H1 (cell line): ENCODE results near the gene CBLN3. TPM values are rescaled to one million over a fixed set of nuclear protein-coding genes. Genes with fewer than 3 reads are reported as not detected.

ENCODE experiments used
- ATF3 ChIP-seq: IDR thresholded peaks from 2 replicates; pipeline ENCODE4 v1.6.1; 2011; ENCODE audit warnings: low read depth, mild to moderate bottlenecking, low read length; ENCODE audit not compliant: insufficient read depth
- BCL11A ChIP-seq, 2 experiments: IDR thresholded peaks; one replicate each; pipeline ENCODE4 v1.6.1; 2011; ENCODE audit warnings: low read depth in 2 of 2, low read length in 2 of 2, mild to moderate bottlenecking in 2 of 2
- CBX8 ChIP-seq: fragments of 300-800, 300-1000 bp; sonication (generic); IDR thresholded peaks from 2 replicates; pipeline ENCODE4 v1.7.1; 2016; ENCODE audit warnings: low read depth, low read length, borderline replicate concordance
- CTCF ChIP-seq, 3 experiments: IDR thresholded peaks; 1 replicate in 2 of 3; 2 replicates in 1 of 3; pipeline versions ENCODE4 v1.5.1 to v1.6.1; 2011; ENCODE audit warnings: low read length in 3 of 3, mild to moderate bottlenecking in 3 of 3, inconsistent platforms in 2 of 3, low read depth in 1 of 3, moderate library complexity in 1 of 3; ENCODE audit not compliant: insufficient read depth in 1 of 3; ENCODE audit errors: control extremely low read depth in 1 of 3
- JUN ChIP-seq: IDR thresholded peaks from 2 replicates; pipeline ENCODE4 v1.6.1; 2011; ENCODE audit warnings: low read depth, mild to moderate bottlenecking, improper control_type of control experiment, low read length
- PHF8 ChIP-seq: fragments of 200-600 bp; sonication (generic); conservative IDR thresholded peaks from 2 replicates; pipeline ENCODE4 v1.7.1; 2012; ENCODE audit warnings: low read depth, mild to moderate bottlenecking, inconsistent platforms, low read length, moderate library complexity
- polyA plus RNA-seq, 7 experiments: library from polyadenylated mRNA; depleted of rRNA in 3 of 7; stranded (reverse) in 5 of 7; unstranded in 2 of 7; fragments of >200 nt in 5 of 7; fragments of 200-250 nt in 2 of 7; gene quantifications; 1 replicate in 5 of 7; 2 replicates in 1 of 7; 4 replicates in 1 of 7; pipeline versions ENCODE4 v1.2.1 to v1.2.3, GENCODE V29; 2011 to 2013; ENCODE audit warnings: missing spikeins in 2 of 7, mixed read lengths in 2 of 7
- total RNA-seq: library from RNA; stranded (reverse); fragmentation: NEBNext Ultra II Directional; extraction: Animal tissue kit (Norgen Biotek cat#: 25700); gene quantifications from 2 replicates; pipeline ENCODE4 v1.2.1, GENCODE V29; 2021

The CBLN3 gene
- total and polyA plus RNA-seq, 2 of the 8 experiments (the other 6 are each of a cell fraction or from before 2014, with no cell fraction given): 0.54 to 1.00 TPM

GRCh38 chr14:24381363-24382063, 48.0 kb downstream of the CBLN3 start (continued):
- no peak for TF ChIP-seq CTCF (IDR thresholded peaks at IDR 0.05; ENCODE audit: control extremely low read depth in 1 of 3, insufficient read depth in 1 of 3, low read depth in 1 of 3, low read length in 3 of 3)
- no peak for TF ChIP-seq CBX8
- TF ChIP-seq ATF3: no peak
- TF ChIP-seq PHF8: no peak
- TF ChIP-seq BCL11A (IDR thresholded peaks at IDR 0.05; ENCODE audit: low read depth in 2 of 2, low read length in 2 of 2): no peak
- no peak for TF ChIP-seq JUN
- TF ChIP-seq, all 59 proteins: peak for 0
